Thyroid gland (tissue), 4 donors: ENCODE results near the gene LETM1. TPM values are rescaled to one million over a fixed set of nuclear protein-coding genes. Genes with fewer than 3 reads are reported as not detected.

Source experiments
- DNase-seq, 2 donors: peaks; one replicate each; pipeline ENCODE4 v3.0.0-alpha.2; 2019
- H3K27ac ChIP-seq, 3 donors: fragments of 200-600 bp; sonication (generic); 1 replicate in 2 of 3; 2 replicates in 1 of 3; pipeline ENCODE4 v1.5.1; 2016 to 2019; ENCODE audit warnings: mild to moderate bottlenecking in 1 of 3, moderate library complexity in 1 of 3
- H3K27me3 ChIP-seq: fragments of 200-600 bp; sonication (generic); one replicate; pipeline ENCODE4 v1.5.1; 2019
- H3K36me3 ChIP-seq, 2 donors: fragments of 200-600 bp; sonication (generic); one replicate each; pipeline ENCODE4 v1.5.1; 2016 to 2019
- H3K4me1 ChIP-seq, 2 donors: fragments of 200-600 bp; sonication (generic); one replicate each; pipeline ENCODE4 v1.5.1; 2017 to 2019
- H3K4me3 ChIP-seq, 3 donors: fragments of 200-600 bp; sonication (generic); replicated peaks in 1 of 3; 1 replicate in 2 of 3; 2 replicates in 1 of 3; pipeline ENCODE4 v1.5.1; 2016; ENCODE audit warnings: mild to moderate bottlenecking in 1 of 3
- H3K9me3 ChIP-seq: fragments of 200-600 bp; sonication (generic); one replicate; pipeline ENCODE4 v1.5.1; 2017
- POLR2A ChIP-seq, 2 donors: fragments of 450-650 bp; IDR thresholded peaks; one replicate each; pipeline ENCODE4 v1.6.1; 2017; ENCODE audit warnings: antibody characterized with exemption in 2 of 2, mild to moderate bottlenecking in 2 of 2, moderate library complexity in 1 of 2
- WGBS, 2 donors: methylation state at CpG; one replicate each; pipeline ENCODE4 v1.1.5; 2017; 5-methylcytosine and 5-hydroxymethylcytosine counted together
- intact Hi-C: fragments of 100-400 bp; cut with DNase I; formaldehyde crosslinking; loops from one replicate; pipeline ENCODE4 v1.15.1; 2023
- total RNA-seq, 4 donors: library from RNA; depleted of rRNA; stranded (reverse); fragments of >200 nt; gene quantifications; one replicate each; pipeline ENCODE4 v1.2.3, GENCODE V29; 2016
- TF ChIP-seq, protein P1 (sequence below), 6 experiments: fragments of 200-600 bp in 3 of 6; fragments of 450-650 bp in 3 of 6; sonication (generic) in 3 of 6; IDR thresholded peaks; one replicate each; pipeline ENCODE4 v1.5.1; 2016 to 2019; ENCODE audit warnings: antibody characterized with exemption in 6 of 6, mild to moderate bottlenecking in 2 of 6, inconsistent platforms in 1 of 6, moderate library complexity in 1 of 6

Gene LETM1
- total RNA-seq, 4 donors from 2014 or later: 30.1 to 58.4 (median 49.0) TPM

DNA sequence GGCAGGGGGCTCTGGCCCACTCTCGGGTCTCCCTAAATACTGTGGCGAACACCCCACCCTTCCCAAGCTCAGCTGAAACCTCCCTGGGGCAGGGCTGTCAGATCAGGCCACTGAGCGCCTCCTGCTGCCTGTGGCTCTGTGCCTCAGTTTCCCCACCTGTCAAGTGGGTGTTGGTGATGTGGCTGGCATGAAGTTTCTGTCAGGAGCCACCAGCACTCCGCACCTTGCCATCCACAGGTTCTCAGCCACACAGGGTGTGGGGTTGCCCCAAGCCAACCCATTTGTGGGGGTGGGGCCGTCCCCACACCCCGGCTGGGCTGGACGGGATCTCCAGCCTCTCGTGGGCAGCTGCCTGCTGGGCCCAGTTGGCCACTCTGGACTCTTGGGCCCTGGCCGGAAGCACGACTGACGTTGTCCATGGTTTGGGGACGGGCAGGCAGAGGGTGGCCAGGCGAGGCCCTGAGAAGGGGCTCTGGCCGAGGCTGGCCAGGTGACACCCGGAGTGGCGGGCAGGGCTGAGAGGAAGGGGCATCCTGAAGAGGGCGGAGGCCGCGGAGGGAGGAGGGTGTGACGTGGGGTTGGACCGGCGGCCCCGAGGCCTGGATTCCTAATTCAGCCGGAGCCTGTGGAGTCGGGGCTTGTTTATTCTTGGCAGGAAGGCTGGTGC is 68.4 kb downstream of the LETM1 start:
- TF ChIP-seq, protein P1, sequence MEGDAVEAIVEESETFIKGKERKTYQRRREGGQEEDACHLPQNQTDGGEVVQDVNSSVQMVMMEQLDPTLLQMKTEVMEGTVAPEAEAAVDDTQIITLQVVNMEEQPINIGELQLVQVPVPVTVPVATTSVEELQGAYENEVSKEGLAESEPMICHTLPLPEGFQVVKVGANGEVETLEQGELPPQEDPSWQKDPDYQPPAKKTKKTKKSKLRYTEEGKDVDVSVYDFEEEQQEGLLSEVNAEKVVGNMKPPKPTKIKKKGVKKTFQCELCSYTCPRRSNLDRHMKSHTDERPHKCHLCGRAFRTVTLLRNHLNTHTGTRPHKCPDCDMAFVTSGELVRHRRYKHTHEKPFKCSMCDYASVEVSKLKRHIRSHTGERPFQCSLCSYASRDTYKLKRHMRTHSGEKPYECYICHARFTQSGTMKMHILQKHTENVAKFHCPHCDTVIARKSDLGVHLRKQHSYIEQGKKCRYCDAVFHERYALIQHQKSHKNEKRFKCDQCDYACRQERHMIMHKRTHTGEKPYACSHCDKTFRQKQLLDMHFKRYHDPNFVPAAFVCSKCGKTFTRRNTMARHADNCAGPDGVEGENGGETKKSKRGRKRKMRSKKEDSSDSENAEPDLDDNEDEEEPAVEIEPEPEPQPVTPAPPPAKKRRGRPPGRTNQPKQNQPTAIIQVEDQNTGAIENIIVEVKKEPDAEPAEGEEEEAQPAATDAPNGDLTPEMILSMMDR (IDR thresholded peaks at IDR 0.05): no peak
- Histone ChIP-seq H3K4me3 (no peak overlapping the region), H3K4me1 (peaks cover 0 to 15% of the 10 kb centered on the region in 2 donors), H3K27me3 (no peaks in the 10 kb centered on the region), H3K9me3 (no peaks in the 10 kb centered on the region), H3K27ac (no peak overlapping the region), H3K36me3 (no peaks in the 10 kb centered on the region)
- intact Hi-C loops: no loop called here
- DNase-seq: no peak
- WGBS, 2 donors: 63 to 73% methylated on average over 24 of the region's 25 CpGs

DNA sequence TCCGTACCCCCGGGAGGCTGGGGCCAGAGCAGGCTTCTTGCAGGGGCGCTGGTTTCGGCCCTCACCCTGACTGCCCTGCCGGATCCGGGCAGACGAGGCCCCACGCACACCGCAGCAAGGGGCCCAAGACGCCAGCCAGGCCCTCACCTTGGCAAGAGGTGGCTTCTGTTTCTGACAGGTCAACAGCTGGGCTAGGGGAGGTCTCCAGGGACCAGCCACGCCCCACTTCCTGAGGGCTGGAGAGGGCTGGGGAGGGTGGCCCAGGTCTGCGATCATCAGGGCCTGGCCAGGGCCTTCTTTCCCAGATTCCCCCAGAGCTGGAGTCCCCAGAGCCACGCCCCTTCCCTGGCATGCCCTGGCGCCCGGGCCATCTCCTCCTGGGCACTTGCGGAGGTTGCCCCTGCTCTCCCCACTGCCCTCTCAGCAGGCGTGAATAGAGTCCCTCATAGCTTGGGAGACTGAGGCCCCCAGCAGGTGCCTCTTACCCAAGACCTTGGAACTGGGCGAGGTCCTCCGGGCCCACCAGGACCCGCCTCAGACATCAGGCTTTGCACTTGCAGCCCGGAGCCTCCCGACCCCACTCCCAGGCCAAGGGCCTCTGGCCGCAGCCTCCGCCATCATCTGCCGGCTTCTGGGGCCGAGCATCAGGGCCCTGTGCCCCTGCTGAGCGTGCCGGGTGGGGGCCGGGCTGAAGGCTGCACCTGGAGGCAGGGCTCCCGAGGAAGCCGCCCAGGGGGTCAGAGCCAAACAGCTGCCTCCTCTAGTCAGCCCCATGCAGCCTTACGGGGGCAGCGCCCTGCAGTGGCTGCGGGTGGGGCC is 69.2 kb downstream of the LETM1 start:
- WGBS, 2 donors: 89 to 90% methylated on average over 5 to 15 of the region's 34 CpGs
- no peaks in the 10 kb centered on the region for H3K36me3 ChIP-seq
- TF ChIP-seq, protein P1 (IDR thresholded peaks at IDR 0.05): no peak
- no peak for TF ChIP-seq POLR2A (IDR thresholded peaks at IDR 0.05)
- no peak overlapping the region for H3K27ac ChIP-seq
- H3K9me3 ChIP-seq: no peaks in the 10 kb centered on the region
- intact Hi-C loops: no loop called here
- DNase-seq: no peak
- no peak overlapping the region for H3K4me3 ChIP-seq
- H3K27me3 ChIP-seq: no peaks in the 10 kb centered on the region
- peaks cover 0 to 15% of the 10 kb centered on the region in 2 donors for H3K4me1 ChIP-seq

DNA sequence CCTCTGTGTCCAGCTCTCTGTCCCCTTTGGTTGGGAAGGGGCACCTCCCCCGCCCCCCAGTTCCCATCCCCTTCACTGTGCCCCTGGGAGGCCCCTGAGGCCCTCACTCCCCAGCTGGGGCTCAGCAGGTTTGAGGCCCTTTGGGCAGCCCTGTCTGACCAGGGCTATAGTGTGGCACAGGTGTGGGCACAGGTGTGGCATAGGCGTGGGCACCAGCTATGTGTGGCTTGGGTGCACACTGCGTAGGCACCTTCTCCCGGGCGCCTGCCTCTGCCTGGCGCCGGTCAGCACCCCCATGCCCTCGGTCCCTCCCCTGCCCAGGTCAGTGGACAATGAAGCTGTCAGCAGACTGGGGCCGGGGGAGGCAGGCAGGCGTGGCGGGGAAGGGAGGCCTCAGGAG is 70.4 kb downstream of the LETM1 start:
- intact Hi-C loops: no loop called here
- WGBS, 2 donors: 89 to 95% methylated on average over 5 to 7 of the region's 11 CpGs
- Histone ChIP-seq H3K27ac (no peak overlapping the region), H3K27me3 (no peaks in the 10 kb centered on the region), H3K4me3 (no peak overlapping the region), H3K36me3 (no peaks in the 10 kb centered on the region), H3K9me3 (no peaks in the 10 kb centered on the region), H3K4me1 (peaks cover 0 to 15% of the 10 kb centered on the region in 2 donors)
- TF ChIP-seq, protein P1 (IDR thresholded peaks at IDR 0.05): no peak
- TF ChIP-seq POLR2A (IDR thresholded peaks at IDR 0.05): no peak
- no peak for DNase-seq

DNA sequence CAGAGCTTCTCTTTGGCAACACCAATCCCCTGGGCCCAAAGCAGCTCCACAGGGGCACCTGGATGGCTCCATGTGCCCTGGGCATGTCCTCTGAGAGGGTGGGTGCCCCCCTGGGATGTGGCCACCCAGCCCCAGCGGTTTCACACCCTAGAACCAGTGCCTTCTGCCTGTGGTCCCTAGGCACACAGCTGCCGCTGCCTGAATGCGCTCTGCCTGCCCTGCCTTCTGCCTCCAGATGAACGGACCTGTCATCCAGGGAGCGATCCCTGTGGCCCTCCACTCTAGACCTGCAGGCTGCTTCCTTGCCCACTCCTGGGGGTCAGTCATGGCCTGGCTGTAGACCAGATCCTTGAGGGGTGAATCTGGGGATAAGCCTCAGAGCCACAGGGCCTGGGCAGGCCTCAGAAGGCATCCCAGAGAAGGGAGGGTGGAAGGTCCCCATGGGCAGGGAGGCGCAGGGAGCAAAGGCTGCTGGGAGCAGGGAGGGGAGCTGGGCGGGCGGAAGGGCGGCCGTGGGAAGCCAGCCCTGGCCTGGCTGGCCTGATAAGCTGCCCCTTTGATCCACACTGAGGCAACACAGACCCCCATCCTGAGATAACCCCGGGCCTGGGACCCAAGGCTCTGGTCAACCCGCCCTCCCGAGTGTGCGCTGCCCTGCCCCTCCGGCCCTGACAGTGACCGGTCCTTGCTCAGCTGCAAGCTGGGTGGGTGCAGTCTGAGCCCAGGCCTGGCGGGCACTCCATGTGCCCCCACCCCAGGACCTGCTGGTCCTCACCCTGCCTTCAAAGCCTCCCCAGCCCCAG is 71.0 kb downstream of the LETM1 start:
- Histone ChIP-seq H3K4me1 (peaks cover 0 to 15% of the 10 kb centered on the region in 2 donors), H3K36me3 (no peaks in the 10 kb centered on the region), H3K4me3 (no peak overlapping the region), H3K27ac (no peak overlapping the region), H3K9me3 (no peaks in the 10 kb centered on the region), H3K27me3 (no peaks in the 10 kb centered on the region)
- intact Hi-C loops: no loop called here
- TF ChIP-seq POLR2A (IDR thresholded peaks at IDR 0.05): no peak
- WGBS, 2 donors: 69 to 71% methylated on average over 10 of the region's 17 CpGs
- no peak for DNase-seq

DNA sequence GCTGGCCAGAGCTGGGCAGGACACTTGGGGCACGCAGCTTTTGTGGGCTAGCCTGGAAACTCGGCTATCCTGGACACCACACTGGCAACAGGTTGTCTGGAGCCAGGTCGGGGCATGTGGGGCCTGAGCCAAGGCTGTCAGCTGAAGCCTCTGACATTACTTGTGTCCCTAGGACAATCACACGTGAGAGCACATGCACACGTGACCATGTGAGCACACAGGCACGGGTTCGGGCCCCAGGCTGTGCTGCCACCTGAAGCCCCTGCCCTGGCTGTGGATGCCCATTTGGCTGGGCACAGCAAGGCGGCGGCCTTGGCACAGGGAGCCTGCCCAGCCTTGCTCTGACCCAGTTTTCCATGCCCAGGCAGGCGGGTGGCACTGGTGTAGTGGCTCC is 71.6 kb downstream of the LETM1 start:
- TF ChIP-seq, protein P1 (IDR thresholded peaks at IDR 0.05): no peak
- no peak for TF ChIP-seq POLR2A (IDR thresholded peaks at IDR 0.05)
- intact Hi-C loops: no loop called here
- WGBS, 2 donors: 75 to 80% methylated on average over 8 of the region's 10 CpGs
- no peaks in the 10 kb centered on the region for H3K27me3 ChIP-seq
- H3K4me1 ChIP-seq: peaks cover 0 to 15% of the 10 kb centered on the region in 2 donors
- no peak overlapping the region for H3K27ac ChIP-seq
- no peak overlapping the region for H3K4me3 ChIP-seq
- DNase-seq: peak in 1 of 2 donors; percentile 47
- H3K9me3 ChIP-seq: no peaks in the 10 kb centered on the region
- no peaks in the 10 kb centered on the region for H3K36me3 ChIP-seq
